SJCRH30 (cell line): Measurements from ENCODE around the gene KHNYN. TPM values are rescaled to one million over a fixed set of nuclear protein-coding genes. Genes with fewer than 3 reads are reported as not detected.
A peak's percentile ranks its signal among the peaks of the same experiment; 100 is the strongest.
"Not testable (repeated sequence)": the region's sequence is repeated elsewhere in the genome, so short reads cannot be mapped to it uniquely, and the experiment has no call there.

Source experiments
- DNase-seq, 2 experiments: peaks; one replicate each; pipeline ENCODE4 v3.0.0-alpha.2; 2015 to 2020
- H3K27ac ChIP-seq: fragments of 250-450 bp; sonication (Bioruptor Pico); 2 replicates; pipeline ENCODE4 v1.5.1; 2020; ENCODE audit warnings: mild to moderate bottlenecking, moderate library complexity
- H3K27me3 ChIP-seq: fragments of 250-450 bp; sonication (Bioruptor Pico); 2 replicates; pipeline ENCODE4 v1.5.1; 2020; ENCODE audit warnings: mild to moderate bottlenecking, moderate library complexity
- H3K36me3 ChIP-seq: fragments of 250-450 bp; sonication (Bioruptor Pico); 2 replicates; pipeline ENCODE4 v1.5.1; 2020; ENCODE audit warnings: mild to moderate bottlenecking, moderate library complexity
- H3K4me1 ChIP-seq: fragments of 250-450 bp; sonication (Bioruptor Pico); 2 replicates; pipeline ENCODE4 v1.5.1; 2020; ENCODE audit warnings: mild to moderate bottlenecking, moderate library complexity
- H3K4me3 ChIP-seq: fragments of 250-450 bp; sonication (Bioruptor Pico); 2 replicates; pipeline ENCODE4 v1.5.1; 2020; ENCODE audit warnings: mild to moderate bottlenecking, moderate library complexity
- H3K9me3 ChIP-seq: fragments of 250-450 bp; sonication (Bioruptor Pico); replicated peaks from 2 replicates; pipeline ENCODE4 v1.5.1; 2020; ENCODE audit warnings: mild to moderate bottlenecking, moderate library complexity
- total RNA-seq: library from RNA; depleted of rRNA; stranded (reverse); fragments of >200 nt; shearing (Covaris generic); gene quantifications from 2 replicates; pipeline ENCODE4 v1.2.3, GENCODE V29; 2014

Gene KHNYN
- total RNA-seq, 1 experiment from 2014 or later, result 5.9 TPM

GRCh38 chr14:24459331-24459730, 29.6 kb downstream of the KHNYN start:
- Histone ChIP-seq H3K4me3 (no peak overlapping the region), H3K4me1 (no peaks in the 10 kb centered on the region), H3K27ac (no peak overlapping the region), H3K9me3 (no peaks in the 10 kb centered on the region), H3K36me3 (no peaks in the 10 kb centered on the region), H3K27me3 (no peaks in the 10 kb centered on the region)
- no peak for DNase-seq

- H3K27me3 ChIP-seq, result no peaks in the 10 kb centered on the region
- no peaks in the 10 kb centered on the region for H3K9me3 ChIP-seq
- no peaks in the 10 kb centered on the region for H3K4me1 ChIP-seq
- H3K36me3 ChIP-seq, result no peaks in the 10 kb centered on the region
- no peak overlapping the region for H3K4me3 ChIP-seq
- DNase-seq, result no peak
- H3K27ac ChIP-seq, result no peak overlapping the region
Observed at GRCh38 chr14:24461336-24461735, 31.6 kb downstream of the KHNYN start.

- H3K4me3 ChIP-seq, result no peak overlapping the region
- no peak for DNase-seq
- no peaks in the 10 kb centered on the region for H3K27me3 ChIP-seq
- H3K4me1 ChIP-seq, result no peaks in the 10 kb centered on the region
- H3K36me3 ChIP-seq, result no peaks in the 10 kb centered on the region
- no peaks in the 10 kb centered on the region for H3K9me3 ChIP-seq
- H3K27ac ChIP-seq, result no peak overlapping the region
Observed at GRCh38 chr14:24463017-24463883, 33.5 kb downstream of the KHNYN start.

- Histone ChIP-seq H3K27me3 (no peaks in the 10 kb centered on the region), H3K4me3 (no peak overlapping the region), H3K4me1 (no peaks in the 10 kb centered on the region), H3K36me3 (no peaks in the 10 kb centered on the region), H3K27ac (no peak overlapping the region), H3K9me3 (no peaks in the 10 kb centered on the region)
- DNase-seq, result no peak
Observed at GRCh38 chr14:24463884-24464785, 34.4 kb downstream of the KHNYN start.

GRCh38 chr14:24465368-24465767, 35.6 kb downstream of the KHNYN start:
- Histone ChIP-seq H3K4me1 (no peaks in the 10 kb centered on the region), H3K9me3 (no peaks in the 10 kb centered on the region), H3K4me3 (no peak overlapping the region), H3K27me3 (no peaks in the 10 kb centered on the region), H3K27ac (no peak overlapping the region), H3K36me3 (no peaks in the 10 kb centered on the region)
- DNase-seq, result no peak

GRCh38 chr14:24465805-24466204, 36.1 kb downstream of the KHNYN start:
- H3K27ac ChIP-seq, result no peak overlapping the region
- H3K9me3 ChIP-seq, result no peaks in the 10 kb centered on the region
- H3K4me1 ChIP-seq, result no peaks in the 10 kb centered on the region

GRCh38 chr14:24470450-24470849, 40.7 kb downstream of the KHNYN start:
- H3K27ac ChIP-seq, H3K36me3 ChIP-seq, H3K27me3 ChIP-seq, H3K9me3 ChIP-seq, H3K4me3 ChIP-seq, H3K4me1 ChIP-seq, DNase-seq: not testable (repeated sequence)

More at GRCh38 chr14:24465805-24466204, 36.1 kb downstream of the KHNYN start:
- Histone ChIP-seq H3K36me3 (no peaks in the 10 kb centered on the region), H3K27me3 (no peaks in the 10 kb centered on the region), H3K4me3 (no peak overlapping the region)
- DNase-seq, result no peak

GRCh38 chr14:24473211-24473610, 43.5 kb downstream of the KHNYN start:
- Histone ChIP-seq H3K9me3 (no peaks in the 10 kb centered on the region; the same call in 1 of the 2 replicates), H3K4me1 (no peaks in the 10 kb centered on the region), H3K27ac (no peak overlapping the region), H3K4me3 (no peak overlapping the region), H3K36me3 (no peaks in the 10 kb centered on the region), H3K27me3 (no peaks in the 10 kb centered on the region)
- no peak for DNase-seq

- H3K4me3 ChIP-seq, result no peak overlapping the region
- H3K36me3 ChIP-seq, result no peaks in the 10 kb centered on the region
- no peak for DNase-seq
- no peaks in the 10 kb centered on the region; the same call in 1 of the 2 replicates for H3K9me3 ChIP-seq
- no peak overlapping the region for H3K27ac ChIP-seq
- no peaks in the 10 kb centered on the region for H3K27me3 ChIP-seq
- no peaks in the 10 kb centered on the region for H3K4me1 ChIP-seq
Observed at GRCh38 chr14:24475261-24475660, 45.5 kb downstream of the KHNYN start.

- H3K27me3 ChIP-seq, H3K27ac ChIP-seq, H3K9me3 ChIP-seq, H3K36me3 ChIP-seq, H3K4me1 ChIP-seq, H3K4me3 ChIP-seq, DNase-seq: not testable (repeated sequence)
Observed at GRCh38 chr14:24479999-24480398, 50.2 kb downstream of the KHNYN start.

- peak; percentile 38 to 57 for DNase-seq
- no peak overlapping the region for H3K27ac ChIP-seq
- no peaks in the 10 kb centered on the region for H3K27me3 ChIP-seq
- H3K4me3 ChIP-seq, result no peak overlapping the region
- H3K4me1 ChIP-seq, result no peaks in the 10 kb centered on the region
- H3K9me3 ChIP-seq, result no peaks in the 10 kb centered on the region
- H3K36me3 ChIP-seq, result no peaks in the 10 kb centered on the region
Observed at GRCh38 chr14:24481622-24482324, 52.0 kb downstream of the KHNYN start.

- not testable (repeated sequence) for H3K4me1 ChIP-seq, H3K27ac ChIP-seq, H3K9me3 ChIP-seq, DNase-seq, H3K36me3 ChIP-seq, H3K27me3 ChIP-seq, H3K4me3 ChIP-seq
Observed at GRCh38 chr14:24482699-24483303, 53.0 kb downstream of the KHNYN start.

GRCh38 chr14:24483604-24484252, 54.0 kb downstream of the KHNYN start:
- Histone ChIP-seq H3K4me3 (no peak overlapping the region), H3K36me3 (no peaks in the 10 kb centered on the region), H3K27ac (no peak overlapping the region), H3K9me3 (no peaks in the 10 kb centered on the region), H3K27me3 (no peaks in the 10 kb centered on the region), H3K4me1 (no peaks in the 10 kb centered on the region)
- DNase-seq, result no peak
